ENCODE measurements around the gene ESPNL. TPM values are rescaled to one million over a fixed set of nuclear protein-coding genes. Genes with fewer than 3 reads are reported as not detected.

Gene ESPNL
- total RNA-seq, 1 experiment from 2014 or later = 0.85 TPM

DNA sequence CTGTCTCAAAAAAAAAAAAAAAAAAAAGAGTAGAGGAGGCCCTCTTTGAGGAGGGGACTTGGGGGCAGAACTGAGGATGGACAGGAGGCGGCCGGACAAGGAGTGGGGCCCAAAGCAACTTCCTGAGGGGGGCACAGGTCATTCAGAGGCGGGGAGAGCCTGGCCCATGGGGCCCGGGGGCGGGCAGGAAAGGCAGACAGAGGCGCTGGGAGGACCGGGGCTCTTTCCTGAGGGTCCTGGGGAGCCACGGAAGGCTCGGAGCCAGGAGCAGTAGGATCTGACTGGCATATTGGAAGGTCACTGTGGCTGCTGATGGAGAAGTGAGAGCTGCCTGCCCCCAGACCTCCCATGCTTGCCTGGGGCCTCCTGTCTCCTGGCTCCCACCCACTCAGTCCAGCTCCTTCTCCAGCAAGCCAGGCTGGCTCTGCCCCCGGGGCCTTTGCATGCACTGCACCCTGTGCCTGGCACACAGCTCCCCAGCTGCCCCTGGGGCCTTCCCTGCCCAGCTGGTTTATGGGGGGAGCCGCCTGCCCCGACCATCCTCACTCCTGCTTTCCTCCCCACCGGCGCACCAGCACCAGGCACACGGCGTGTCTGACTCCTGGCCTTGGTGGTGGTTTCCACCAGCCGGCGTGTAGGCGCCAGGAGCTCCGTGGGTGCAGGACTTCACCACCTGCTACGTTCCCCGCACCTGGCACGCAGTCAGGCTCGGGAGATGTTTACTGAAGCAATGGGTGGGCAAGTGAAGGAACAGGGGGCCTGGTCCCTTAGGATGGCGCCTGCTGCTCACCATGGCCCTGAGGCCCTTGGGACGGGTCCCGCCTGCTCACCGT, 5.6 kb downstream of the ESPNL start:
- CTCF ChIA-PET = interaction anchor here (1.1 kb wide), 1 partner anchor 247 kb away, joined by 3 read pairs; no protein-coding TSS in a partner anchor
- BruUV-seq (replicated peaks) = no TSS peak
- intact Hi-C loops (cut with micrococcal nuclease; ENCODE audit: unreplicated experiment) = no loop called here

DNA sequence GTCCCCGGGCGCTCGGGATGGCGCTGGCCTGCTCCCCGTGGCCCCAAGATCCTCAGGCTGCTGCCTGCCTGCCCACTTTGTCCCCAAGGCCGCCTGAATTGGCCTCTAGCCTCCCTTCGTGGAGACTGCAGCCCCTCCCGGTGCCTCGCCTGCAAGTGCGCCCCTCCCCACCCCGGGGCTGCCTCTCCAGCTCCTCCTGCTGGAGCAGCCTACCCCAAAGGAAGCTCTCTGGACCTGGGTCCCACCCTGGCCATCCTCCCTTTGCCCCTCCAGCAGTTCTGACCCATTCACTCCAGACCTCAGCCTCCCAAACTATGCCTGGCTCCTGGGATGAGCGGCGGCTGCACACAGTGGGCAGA, 6.2 kb downstream of the ESPNL start:
- TF ChIP-seq TCF7L2 (IDR thresholded peaks at IDR 0.05; ENCODE audit: low read depth, low read length) (no peak), POLR2AphosphoS5 (IDR thresholded peaks at IDR 0.05; ENCODE audit: low read depth, low read length) (no peak), SIN3A (IDR thresholded peaks at IDR 0.05; ENCODE audit: borderline replicate concordance, insufficient read depth, low read depth, low read length) (no peak), REST (IDR thresholded peaks at IDR 0.05; ENCODE audit: insufficient read depth in 1 of 2, low read depth in 2 of 2, low read length in 1 of 2) (no peak)
- TF ChIP-seq, protein P1, sequence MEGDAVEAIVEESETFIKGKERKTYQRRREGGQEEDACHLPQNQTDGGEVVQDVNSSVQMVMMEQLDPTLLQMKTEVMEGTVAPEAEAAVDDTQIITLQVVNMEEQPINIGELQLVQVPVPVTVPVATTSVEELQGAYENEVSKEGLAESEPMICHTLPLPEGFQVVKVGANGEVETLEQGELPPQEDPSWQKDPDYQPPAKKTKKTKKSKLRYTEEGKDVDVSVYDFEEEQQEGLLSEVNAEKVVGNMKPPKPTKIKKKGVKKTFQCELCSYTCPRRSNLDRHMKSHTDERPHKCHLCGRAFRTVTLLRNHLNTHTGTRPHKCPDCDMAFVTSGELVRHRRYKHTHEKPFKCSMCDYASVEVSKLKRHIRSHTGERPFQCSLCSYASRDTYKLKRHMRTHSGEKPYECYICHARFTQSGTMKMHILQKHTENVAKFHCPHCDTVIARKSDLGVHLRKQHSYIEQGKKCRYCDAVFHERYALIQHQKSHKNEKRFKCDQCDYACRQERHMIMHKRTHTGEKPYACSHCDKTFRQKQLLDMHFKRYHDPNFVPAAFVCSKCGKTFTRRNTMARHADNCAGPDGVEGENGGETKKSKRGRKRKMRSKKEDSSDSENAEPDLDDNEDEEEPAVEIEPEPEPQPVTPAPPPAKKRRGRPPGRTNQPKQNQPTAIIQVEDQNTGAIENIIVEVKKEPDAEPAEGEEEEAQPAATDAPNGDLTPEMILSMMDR (IDR thresholded peaks at IDR 0.05) = no peak; the same call in 1 of the 2 replicates
- intact Hi-C loops (cut with micrococcal nuclease; ENCODE audit: unreplicated experiment) = no loop called here
- Histone ChIP-seq H3K27ac (ENCODE audit: low read length) (no peak overlapping the region), H3K9me3 (ENCODE audit: control insufficient read depth, insufficient read depth, low read depth, low read length) (no peaks in the 10 kb centered on the region), H3K4me1 (ENCODE audit: control insufficient read depth, insufficient read depth, low read length) (peaks cover 10% of the 10 kb centered on the region), H3K4me3 (ENCODE audit: low read depth in 2 of 2, low read length in 2 of 2) (no peak overlapping the region), H3K27me3 (ENCODE audit: control insufficient read depth, insufficient read depth, low read length) (no peaks in the 10 kb centered on the region), H3K36me3 (ENCODE audit: control insufficient read depth, insufficient read depth, low read length) (no peaks in the 10 kb centered on the region)
- POLR2A ChIA-PET = no interaction called here
- BruUV-seq (replicated peaks) = no TSS peak
- DNase-seq (ENCODE audit: low read depth, low spot score) (no peak), ATAC-seq (no peak)
- in situ Hi-C loops (cut with HindIII; ENCODE audit: low pct_unique_long_range_greater_than_20kb, low sequenced_read_pairs) = no loop called here
- CTCF ChIA-PET = interaction anchor here (0.6 to 1.1 kb wide), 3 partner anchors 98 to 248 kb away, joined by 3 read pairs; no protein-coding TSS in a partner anchor

More for the DNA sequence above, 5.6 kb downstream of the ESPNL start:
- Histone ChIP-seq H3K27ac (ENCODE audit: low read length) (no peak overlapping the region), H3K36me3 (ENCODE audit: control insufficient read depth, insufficient read depth, low read length) (no peaks in the 10 kb centered on the region), H3K9me3 (ENCODE audit: control insufficient read depth, insufficient read depth, low read depth, low read length) (no peaks in the 10 kb centered on the region), H3K4me3 (ENCODE audit: low read depth in 2 of 2, low read length in 2 of 2) (no peak overlapping the region), H3K4me1 (ENCODE audit: control insufficient read depth, insufficient read depth, low read length) (peaks cover 10% of the 10 kb centered on the region), H3K27me3 (ENCODE audit: control insufficient read depth, insufficient read depth, low read length) (no peaks in the 10 kb centered on the region)
- POLR2A ChIA-PET = no interaction called here
- in situ Hi-C loops (cut with HindIII; ENCODE audit: low pct_unique_long_range_greater_than_20kb, low sequenced_read_pairs) = no loop called here
- DNase-seq (ENCODE audit: low read depth, low spot score) (no peak), ATAC-seq (no peak)
- TF ChIP-seq TCF7L2 (IDR thresholded peaks at IDR 0.05; ENCODE audit: low read depth, low read length) = no peak
- TF ChIP-seq, protein P1 (IDR thresholded peaks at IDR 0.05) = no peak
- TF ChIP-seq POLR2AphosphoS5 (IDR thresholded peaks at IDR 0.05; ENCODE audit: low read depth, low read length) = no peak
- TF ChIP-seq SIN3A (IDR thresholded peaks at IDR 0.05; ENCODE audit: borderline replicate concordance, insufficient read depth, low read depth, low read length) = no peak
- no peak for TF ChIP-seq REST (IDR thresholded peaks at IDR 0.05; ENCODE audit: insufficient read depth in 1 of 2, low read depth in 2 of 2, low read length in 1 of 2)

Measured in Panc1 (cell line).